ENCODE results near the gene TOX4. TPM values are rescaled to one million over a fixed set of nuclear protein-coding genes. Genes with fewer than 3 reads are reported as not detected.

TOX4 gene
- total and polyA plus RNA-seq, 9 of the 15 experiments (the other 6 are each of a cell fraction or from before 2014, with no cell fraction given) = 9.9 to 76.5 (median 41.0) TPM

DNA sequence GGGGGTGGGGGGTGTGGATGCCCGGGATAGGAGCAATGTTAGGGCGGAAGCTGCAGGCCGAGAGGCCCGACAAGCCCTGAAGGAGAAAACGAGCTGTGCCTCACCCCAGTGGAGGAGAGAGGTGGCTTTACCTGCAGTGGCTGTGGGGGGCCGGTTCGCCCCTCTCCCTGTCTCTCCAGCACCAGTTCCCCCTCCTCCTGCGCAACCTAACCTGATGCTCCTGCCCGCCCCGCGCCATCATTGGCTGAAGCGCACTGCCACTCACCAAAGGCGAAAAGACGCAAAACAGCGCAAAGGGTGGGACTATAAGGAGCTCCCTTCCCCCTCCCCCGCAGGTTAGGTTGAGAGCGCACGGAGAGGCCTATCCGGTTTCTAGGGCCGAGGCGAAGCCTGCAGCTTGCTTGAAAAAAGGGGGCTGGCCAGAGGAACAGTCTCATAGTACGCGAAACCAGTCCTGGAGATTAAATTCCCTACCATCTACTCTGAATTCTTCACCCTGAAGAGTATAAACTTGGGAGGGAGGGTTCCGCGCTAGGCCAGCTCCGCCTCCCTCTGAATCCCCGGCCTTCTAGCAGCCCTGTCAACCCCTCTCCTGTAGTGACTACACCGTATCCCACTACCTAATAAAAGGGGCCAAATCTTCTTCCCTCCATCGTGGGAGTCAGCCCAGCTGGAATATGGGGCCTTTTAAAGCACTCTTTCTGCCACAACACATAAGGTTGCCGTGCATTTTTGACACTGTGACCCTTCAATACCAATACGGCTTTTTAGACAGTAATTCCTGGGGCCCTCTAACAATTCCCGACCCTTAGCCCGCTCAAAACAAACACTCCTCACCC is 39.7 kb upstream of the TOX4 start (continued):
- TF ChIP-seq, protein P1, sequence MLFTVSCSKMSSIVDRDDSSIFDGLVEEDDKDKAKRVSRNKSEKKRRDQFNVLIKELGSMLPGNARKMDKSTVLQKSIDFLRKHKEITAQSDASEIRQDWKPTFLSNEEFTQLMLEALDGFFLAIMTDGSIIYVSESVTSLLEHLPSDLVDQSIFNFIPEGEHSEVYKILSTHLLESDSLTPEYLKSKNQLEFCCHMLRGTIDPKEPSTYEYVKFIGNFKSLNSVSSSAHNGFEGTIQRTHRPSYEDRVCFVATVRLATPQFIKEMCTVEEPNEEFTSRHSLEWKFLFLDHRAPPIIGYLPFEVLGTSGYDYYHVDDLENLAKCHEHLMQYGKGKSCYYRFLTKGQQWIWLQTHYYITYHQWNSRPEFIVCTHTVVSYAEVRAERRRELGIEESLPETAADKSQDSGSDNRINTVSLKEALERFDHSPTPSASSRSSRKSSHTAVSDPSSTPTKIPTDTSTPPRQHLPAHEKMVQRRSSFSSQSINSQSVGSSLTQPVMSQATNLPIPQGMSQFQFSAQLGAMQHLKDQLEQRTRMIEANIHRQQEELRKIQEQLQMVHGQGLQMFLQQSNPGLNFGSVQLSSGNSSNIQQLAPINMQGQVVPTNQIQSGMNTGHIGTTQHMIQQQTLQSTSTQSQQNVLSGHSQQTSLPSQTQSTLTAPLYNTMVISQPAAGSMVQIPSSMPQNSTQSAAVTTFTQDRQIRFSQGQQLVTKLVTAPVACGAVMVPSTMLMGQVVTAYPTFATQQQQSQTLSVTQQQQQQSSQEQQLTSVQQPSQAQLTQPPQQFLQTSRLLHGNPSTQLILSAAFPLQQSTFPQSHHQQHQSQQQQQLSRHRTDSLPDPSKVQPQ (CRISPR knock-in tag; IDR thresholded peaks at IDR 0.05; ENCODE audit: borderline replicate concordance) = no peak
- peak; percentile 98 for TF ChIP-seq CXXC5 (CRISPR knock-in tag; IDR thresholded peaks at IDR 0.05)
- no peak for TF ChIP-seq SMC3 (conservative IDR thresholded peaks at IDR 0.05; ENCODE audit: insufficient read depth, low read depth, low read length)
- no peak for TF ChIP-seq XRCC3 (IDR thresholded peaks at IDR 0.05)
- TF ChIP-seq PPARD (CRISPR knock-in tag; IDR thresholded peaks at IDR 0.05) = no peak
- TF ChIP-seq HDGF (IDR thresholded peaks at IDR 0.05) = no peak
- TF ChIP-seq RBM34 (IDR thresholded peaks at IDR 0.05; ENCODE audit: borderline replicate concordance, insufficient read depth, low read length) = no peak
- no peak for TF ChIP-seq GTF2A2 (tag; IDR thresholded peaks at IDR 0.05)
- TF ChIP-seq ELF2 (CRISPR knock-in tag; IDR thresholded peaks at IDR 0.05) = 0 out of 2 replicates have a peak, but pooled peaks have one; percentile 46
- TF ChIP-seq NCOA1 (IDR thresholded peaks at IDR 0.05; ENCODE audit: low read depth) = no peak
- TF ChIP-seq, protein P2, sequence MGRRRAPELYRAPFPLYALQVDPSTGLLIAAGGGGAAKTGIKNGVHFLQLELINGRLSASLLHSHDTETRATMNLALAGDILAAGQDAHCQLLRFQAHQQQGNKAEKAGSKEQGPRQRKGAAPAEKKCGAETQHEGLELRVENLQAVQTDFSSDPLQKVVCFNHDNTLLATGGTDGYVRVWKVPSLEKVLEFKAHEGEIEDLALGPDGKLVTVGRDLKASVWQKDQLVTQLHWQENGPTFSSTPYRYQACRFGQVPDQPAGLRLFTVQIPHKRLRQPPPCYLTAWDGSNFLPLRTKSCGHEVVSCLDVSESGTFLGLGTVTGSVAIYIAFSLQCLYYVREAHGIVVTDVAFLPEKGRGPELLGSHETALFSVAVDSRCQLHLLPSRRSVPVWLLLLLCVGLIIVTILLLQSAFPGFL (CRISPR knock-in tag; IDR thresholded peaks at IDR 0.05) = no peak
- TF ChIP-seq SP1 (CRISPR knock-in tag; IDR thresholded peaks at IDR 0.05) = peak; percentile 68
- no peak for TF ChIP-seq ZNF561 (CRISPR knock-in tag; conservative IDR thresholded peaks at IDR 0.05)
- no peak for TF ChIP-seq TSC22D4 (tag; IDR thresholded peaks at IDR 0.05)
- no peak for TF ChIP-seq ESRRB (CRISPR knock-in tag; IDR thresholded peaks at IDR 0.05; ENCODE audit: borderline replicate concordance)
- TF ChIP-seq ZNF707 (CRISPR knock-in tag; conservative IDR thresholded peaks at IDR 0.05) = no peak
- TF ChIP-seq ARID2 (IDR thresholded peaks at IDR 0.05) = no peak
- TF ChIP-seq ZFX (CRISPR knock-in tag; IDR thresholded peaks at IDR 0.05) = peak; percentile 99
- peak; percentile 55 for TF ChIP-seq BRD9 (IDR thresholded peaks at IDR 0.05; ENCODE audit: low read depth, partially characterized antibody)
- no peak for TF ChIP-seq CUX1 (CRISPR knock-in tag; IDR thresholded peaks at IDR 0.05)
